ENCODE data around the gene SLX4IP.

SLX4IP gene

GRCh38 chr20:10670501-10671220 is 235.6 kb downstream of the SLX4IP start:
- no peak for DNase-seq

GRCh38 chr20:10671221-10671918 is 236.3 kb downstream of the SLX4IP start:
- no peak for DNase-seq

GRCh38 chr20:10671919-10672623 is 237.0 kb downstream of the SLX4IP start:
- no peak for DNase-seq

- DNase-seq: no peak
Measured at GRCh38 chr20:10672624-10673127, 237.6 kb downstream of the SLX4IP start.

DNA sequence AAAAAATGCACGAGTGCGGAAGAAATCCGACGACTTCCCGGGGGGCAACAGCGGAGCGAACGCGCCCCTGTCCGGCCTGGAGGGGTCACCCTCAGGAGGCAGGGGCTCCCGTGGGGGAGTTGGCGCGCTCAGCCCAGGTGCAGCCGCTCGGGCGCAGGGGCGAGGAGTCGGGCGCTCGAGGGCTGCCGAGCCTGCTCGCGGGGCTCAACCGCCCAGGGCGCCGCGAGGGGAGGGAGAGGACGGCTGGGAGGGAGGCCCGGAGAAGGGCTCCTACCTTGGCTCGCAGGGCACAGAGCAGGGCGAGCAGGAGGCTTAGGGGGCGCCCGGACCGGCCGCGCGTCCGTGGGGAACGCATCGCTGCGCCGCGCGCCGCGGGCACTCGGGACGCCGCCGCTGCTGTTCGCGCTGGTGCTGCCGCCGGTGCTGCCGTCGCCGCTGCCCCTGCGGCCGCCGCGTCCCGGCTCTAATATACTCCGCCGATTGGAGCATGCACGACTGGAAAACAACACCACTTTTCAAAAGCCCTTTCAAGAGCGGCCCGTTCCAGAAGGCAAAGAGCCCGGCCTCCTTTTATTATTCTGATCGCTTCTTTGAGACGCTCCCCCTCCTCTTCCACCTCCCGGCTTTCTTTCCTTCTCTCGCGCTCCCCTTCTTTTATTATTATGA is 238.2 kb downstream of the SLX4IP start:
- no peak for DNase-seq

- DNase-seq: peak; percentile 61
Measured at GRCh38 chr20:10673842-10674683, 239.0 kb downstream of the SLX4IP start, which contains the start of gene JAG1. Gene JAG1 (minus strand): TSS chr20:10673999. CDS start chr20:10673530, 469 bp downstream.

GRCh38 chr20:10674684-10675449 is 239.8 kb downstream of the SLX4IP start:
- DNase-seq: no peak

- no peak for DNase-seq
Measured at GRCh38 chr20:10675450-10675848, 240.3 kb downstream of the SLX4IP start.

- no peak for DNase-seq
Measured at GRCh38 chr20:10676518-10676917, 241.4 kb downstream of the SLX4IP start.
